ENCODE data around the gene LCLAT1.

The LCLAT1 gene

DNA sequence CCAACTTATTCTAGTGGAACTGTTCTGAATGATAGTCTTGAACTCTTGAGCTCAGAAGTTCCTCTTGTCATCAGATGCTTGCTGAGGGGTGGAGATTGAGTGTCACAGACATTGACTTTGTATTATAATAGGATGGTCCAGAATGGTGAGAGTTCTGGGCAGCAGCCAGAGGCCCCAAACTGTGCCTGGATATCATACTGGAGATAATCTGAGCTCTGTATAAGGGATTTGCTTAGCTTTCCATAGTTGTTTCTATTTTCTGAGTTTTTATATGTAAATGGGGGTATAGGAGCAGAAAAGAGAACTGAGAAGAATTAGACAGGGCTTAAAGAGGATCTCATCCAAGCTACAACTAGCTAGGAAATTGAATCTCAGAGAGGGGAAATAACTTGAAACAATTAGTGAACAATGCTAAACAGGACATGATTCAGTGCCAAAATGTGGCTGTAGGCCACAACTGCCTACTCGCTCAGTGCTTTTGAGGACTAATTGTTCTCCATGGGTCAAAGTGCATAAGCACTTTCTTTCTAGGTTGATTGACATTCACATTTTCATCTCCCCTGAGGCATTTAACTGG lies 10.1 kb upstream of the LCLAT1 start:
- no peak overlapping the region for H3K27ac ChIP-seq (ENCODE audit: insufficient read depth in 1 of 2, low read depth in 1 of 2, low read length in 2 of 2, poor library complexity in 1 of 2, severe bottlenecking in 2 of 2)
- H3K4me1 ChIP-seq (ENCODE audit: control extremely low read depth in 1 of 4, control insufficient read depth in 4 of 4, insufficient read depth in 4 of 4, low read length in 3 of 4): no peaks in the 10 kb centered on the region
- H3K27me3 ChIP-seq (replicated peaks in 2 of 5; ENCODE audit: control insufficient read depth in 4 of 5, insufficient read depth in 5 of 5, low read length in 4 of 5): no peaks in the 10 kb centered on the region
- H3K36me3 ChIP-seq (ENCODE audit: control insufficient read depth in 4 of 4, insufficient read depth in 4 of 4, low read length in 3 of 4): no peaks in the 10 kb centered on the region
- no peak overlapping the region for H3K4me3 ChIP-seq (ENCODE audit: control insufficient read depth in 1 of 7, extremely low read depth in 1 of 7, insufficient read depth in 4 of 7, low read depth in 2 of 7, low read length in 6 of 7)
- H3K9me3 ChIP-seq (ENCODE audit: control extremely low read depth in 1 of 5, control insufficient read depth in 4 of 5, insufficient read depth in 2 of 5, low read depth in 1 of 5, low read length in 4 of 5): no peaks in the 10 kb centered on the region
- DNase-seq: no peak
- ChIA-PET CTCF (interaction anchor here (0.9 kb wide), 1 partner anchor 34 kb away, joined by 3 read pairs; no protein-coding TSS in a partner anchor), POLR2A (interaction anchor here (0.7 kb wide), 1 partner anchor 9 kb away, joined by 3 read pairs; no protein-coding TSS in a partner anchor)
- no CpG with 5 or more reads among the region's 1 CpG for WGBS (ENCODE audit: insufficient coverage)

DNA sequence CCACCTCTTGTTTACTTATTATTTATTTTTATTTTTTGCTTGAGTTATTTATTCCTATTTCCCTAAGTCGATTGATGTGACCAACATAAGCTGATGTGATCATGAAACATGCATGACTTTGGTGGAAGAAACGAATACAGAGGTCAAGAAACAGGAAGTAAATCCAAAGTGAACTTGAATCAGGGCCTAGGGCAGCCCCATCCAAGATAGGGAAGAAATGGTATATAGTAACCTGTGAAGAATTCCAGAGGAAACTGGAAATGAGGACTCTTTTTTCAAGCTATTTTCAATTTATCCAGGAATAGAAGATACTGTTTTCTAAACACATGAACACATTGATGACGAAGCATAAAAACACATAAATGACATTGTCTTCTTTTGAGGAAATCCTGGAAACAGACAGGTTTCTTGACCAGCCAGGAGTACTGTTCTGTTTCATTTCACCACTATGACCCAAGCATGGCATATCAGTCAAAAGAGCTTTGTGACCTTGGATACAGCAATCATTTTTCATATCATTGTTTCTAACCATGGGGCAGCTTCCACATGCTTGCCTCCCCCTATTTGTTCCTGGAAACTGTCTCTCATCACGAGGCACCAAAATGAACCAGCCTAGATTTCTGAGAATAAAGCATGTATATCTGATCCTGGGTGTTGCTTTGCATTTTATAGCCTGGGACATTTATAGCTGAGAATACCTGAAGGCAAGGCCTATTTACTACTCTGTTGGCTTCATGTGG lies 9.1 kb upstream of the LCLAT1 start:
- POLR2A ChIA-PET: interaction anchor here (0.6 kb wide), 1 partner anchor 1197 kb away, joined by 3 read pairs; no protein-coding TSS in a partner anchor
- DNase-seq: no peak
- H3K9me3 ChIP-seq (ENCODE audit: control extremely low read depth in 1 of 5, control insufficient read depth in 4 of 5, insufficient read depth in 2 of 5, low read depth in 1 of 5, low read length in 4 of 5): no peaks in the 10 kb centered on the region
- H3K4me1 ChIP-seq (ENCODE audit: control extremely low read depth in 1 of 4, control insufficient read depth in 4 of 4, insufficient read depth in 4 of 4, low read length in 3 of 4): no peaks in the 10 kb centered on the region
- CTCF ChIA-PET: no interaction called here
- H3K27me3 ChIP-seq (replicated peaks in 2 of 5; ENCODE audit: control insufficient read depth in 4 of 5, insufficient read depth in 5 of 5, low read length in 4 of 5): no peaks in the 10 kb centered on the region
- no peak overlapping the region for H3K27ac ChIP-seq (ENCODE audit: insufficient read depth in 1 of 2, low read depth in 1 of 2, low read length in 2 of 2, poor library complexity in 1 of 2, severe bottlenecking in 2 of 2)
- 95% methylated on average over 2 of the region's 4 CpGs for WGBS (ENCODE audit: insufficient coverage)
- no peak overlapping the region for H3K4me3 ChIP-seq (ENCODE audit: control insufficient read depth in 1 of 7, extremely low read depth in 1 of 7, insufficient read depth in 4 of 7, low read depth in 2 of 7, low read length in 6 of 7)
- H3K36me3 ChIP-seq (ENCODE audit: control insufficient read depth in 4 of 4, insufficient read depth in 4 of 4, low read length in 3 of 4): no peaks in the 10 kb centered on the region

DNA sequence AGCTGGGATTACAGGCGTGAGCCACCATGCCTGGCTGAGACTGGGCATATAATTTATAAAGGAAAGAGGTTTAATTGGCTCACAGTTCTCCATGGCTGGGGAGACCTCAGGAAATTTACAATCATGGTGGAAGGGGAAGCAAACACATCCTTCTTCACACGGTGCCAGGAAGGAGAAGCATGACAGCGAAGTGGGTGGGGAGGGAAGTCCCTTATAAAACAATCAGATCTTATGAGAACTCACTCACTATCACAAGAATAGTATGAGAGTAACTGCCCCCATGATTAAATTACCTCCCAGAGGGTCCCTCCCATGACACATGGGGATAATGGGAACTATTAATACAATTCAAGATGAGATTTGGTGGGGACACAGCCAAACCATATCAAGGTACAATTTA lies 7.8 kb upstream of the LCLAT1 start:
- no peaks in the 10 kb centered on the region for H3K9me3 ChIP-seq (ENCODE audit: control extremely low read depth in 1 of 5, control insufficient read depth in 4 of 5, insufficient read depth in 2 of 5, low read depth in 1 of 5, low read length in 4 of 5)
- no peaks in the 10 kb centered on the region for H3K27me3 ChIP-seq (replicated peaks in 2 of 5; ENCODE audit: control insufficient read depth in 4 of 5, insufficient read depth in 5 of 5, low read length in 4 of 5)
- no peaks in the 10 kb centered on the region for H3K4me1 ChIP-seq (ENCODE audit: control extremely low read depth in 1 of 4, control insufficient read depth in 4 of 4, insufficient read depth in 4 of 4, low read length in 3 of 4)
- POLR2A ChIA-PET: no interaction called here
- no peaks in the 10 kb centered on the region for H3K36me3 ChIP-seq (ENCODE audit: control insufficient read depth in 4 of 4, insufficient read depth in 4 of 4, low read length in 3 of 4)
- no peak overlapping the region for H3K4me3 ChIP-seq (ENCODE audit: control insufficient read depth in 1 of 7, extremely low read depth in 1 of 7, insufficient read depth in 4 of 7, low read depth in 2 of 7, low read length in 6 of 7)
- DNase-seq: no peak
- CTCF ChIA-PET: no interaction called here
- H3K27ac ChIP-seq (ENCODE audit: insufficient read depth in 1 of 2, low read depth in 1 of 2, low read length in 2 of 2, poor library complexity in 1 of 2, severe bottlenecking in 2 of 2): no peak overlapping the region
- WGBS (ENCODE audit: insufficient coverage): 89% methylated on average over 1 of the region's 3 CpGs

DNA sequence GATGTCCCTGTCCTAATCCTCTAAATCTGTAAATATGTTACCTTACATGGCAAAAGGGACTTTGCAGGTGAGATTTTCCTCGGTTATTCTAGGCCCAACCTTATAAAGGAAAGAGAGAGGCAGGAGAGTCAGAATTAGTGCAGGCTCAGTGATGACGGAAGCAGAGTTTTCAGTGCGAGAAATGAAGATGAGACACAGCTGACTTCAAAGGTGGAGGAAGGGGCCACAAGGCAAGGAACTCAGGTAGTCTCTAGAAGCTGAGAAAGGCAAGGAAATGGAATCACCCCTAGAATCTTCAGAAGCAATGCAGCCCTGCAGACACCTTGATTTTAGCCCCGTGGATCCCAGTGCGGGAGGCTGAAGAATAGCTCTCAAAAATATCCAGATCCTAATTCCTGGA lies 7.2 kb upstream of the LCLAT1 start:
- H3K36me3 ChIP-seq (ENCODE audit: control insufficient read depth in 4 of 4, insufficient read depth in 4 of 4, low read length in 3 of 4): no peaks in the 10 kb centered on the region
- no peak overlapping the region for H3K4me3 ChIP-seq (ENCODE audit: control insufficient read depth in 1 of 7, extremely low read depth in 1 of 7, insufficient read depth in 4 of 7, low read depth in 2 of 7, low read length in 6 of 7)
- CTCF ChIA-PET: no interaction called here
- DNase-seq: no peak
- H3K4me1 ChIP-seq (ENCODE audit: control extremely low read depth in 1 of 4, control insufficient read depth in 4 of 4, insufficient read depth in 4 of 4, low read length in 3 of 4): no peaks in the 10 kb centered on the region
- 100% methylated on average over 5 of the region's 5 CpGs for WGBS (ENCODE audit: insufficient coverage)
- POLR2A ChIA-PET: no interaction called here
- H3K9me3 ChIP-seq (ENCODE audit: control extremely low read depth in 1 of 5, control insufficient read depth in 4 of 5, insufficient read depth in 2 of 5, low read depth in 1 of 5, low read length in 4 of 5): no peaks in the 10 kb centered on the region
- no peak overlapping the region for H3K27ac ChIP-seq (ENCODE audit: insufficient read depth in 1 of 2, low read depth in 1 of 2, low read length in 2 of 2, poor library complexity in 1 of 2, severe bottlenecking in 2 of 2)
- H3K27me3 ChIP-seq (replicated peaks in 2 of 5; ENCODE audit: control insufficient read depth in 4 of 5, insufficient read depth in 5 of 5, low read length in 4 of 5): no peaks in the 10 kb centered on the region

GRCh38 chr2:30441023-30441422 lies 6.0 kb upstream of the LCLAT1 start:
- ChIA-PET POLR2A (no interaction called here), CTCF (interaction anchor here (1.3 kb wide), 1 partner anchor 12 kb away, joined by 3 read pairs; no protein-coding TSS in a partner anchor)
- Histone ChIP-seq H3K4me1 (ENCODE audit: control extremely low read depth in 1 of 4, control insufficient read depth in 4 of 4, insufficient read depth in 4 of 4, low read length in 3 of 4) (no peaks in the 10 kb centered on the region), H3K27me3 (replicated peaks in 2 of 5; ENCODE audit: control insufficient read depth in 4 of 5, insufficient read depth in 5 of 5, low read length in 4 of 5) (no peaks in the 10 kb centered on the region), H3K36me3 (ENCODE audit: control insufficient read depth in 4 of 4, insufficient read depth in 4 of 4, low read length in 3 of 4) (no peaks in the 10 kb centered on the region), H3K9me3 (ENCODE audit: control extremely low read depth in 1 of 5, control insufficient read depth in 4 of 5, insufficient read depth in 2 of 5, low read depth in 1 of 5, low read length in 4 of 5) (no peaks in the 10 kb centered on the region), H3K27ac (ENCODE audit: insufficient read depth in 1 of 2, low read depth in 1 of 2, low read length in 2 of 2, poor library complexity in 1 of 2, severe bottlenecking in 2 of 2) (no peak overlapping the region), H3K4me3 (ENCODE audit: control insufficient read depth in 1 of 7, extremely low read depth in 1 of 7, insufficient read depth in 4 of 7, low read depth in 2 of 7, low read length in 6 of 7) (no peak overlapping the region)
- DNase-seq: no peak
- 100% methylated on average over 2 of the region's 7 CpGs for WGBS (ENCODE audit: insufficient coverage)

GRCh38 chr2:30443081-30443480 lies 4.0 kb upstream of the LCLAT1 start:
- CTCF ChIA-PET: no interaction called here
- DNase-seq: peak in 2 of 3 donors; percentile 20 to 64
- Histone ChIP-seq H3K4me1 (ENCODE audit: control extremely low read depth in 1 of 4, control insufficient read depth in 4 of 4, insufficient read depth in 4 of 4, low read length in 3 of 4) (peaks cover 0 to 17% (median 9%) of the 10 kb centered on the region in 4 experiments), H3K9me3 (ENCODE audit: control extremely low read depth in 1 of 5, control insufficient read depth in 4 of 5, insufficient read depth in 2 of 5, low read depth in 1 of 5, low read length in 4 of 5) (no peaks in the 10 kb centered on the region), H3K27ac (ENCODE audit: insufficient read depth in 1 of 2, low read depth in 1 of 2, low read length in 2 of 2, poor library complexity in 1 of 2, severe bottlenecking in 2 of 2) (no peak overlapping the region), H3K4me3 (ENCODE audit: control insufficient read depth in 1 of 7, extremely low read depth in 1 of 7, insufficient read depth in 4 of 7, low read depth in 2 of 7, low read length in 6 of 7) (no peak overlapping the region), H3K36me3 (ENCODE audit: control insufficient read depth in 4 of 4, insufficient read depth in 4 of 4, low read length in 3 of 4) (no peaks in the 10 kb centered on the region), H3K27me3 (replicated peaks in 2 of 5; ENCODE audit: control insufficient read depth in 4 of 5, insufficient read depth in 5 of 5, low read length in 4 of 5) (no peaks in the 10 kb centered on the region)
- POLR2A ChIA-PET: no interaction called here

DNA sequence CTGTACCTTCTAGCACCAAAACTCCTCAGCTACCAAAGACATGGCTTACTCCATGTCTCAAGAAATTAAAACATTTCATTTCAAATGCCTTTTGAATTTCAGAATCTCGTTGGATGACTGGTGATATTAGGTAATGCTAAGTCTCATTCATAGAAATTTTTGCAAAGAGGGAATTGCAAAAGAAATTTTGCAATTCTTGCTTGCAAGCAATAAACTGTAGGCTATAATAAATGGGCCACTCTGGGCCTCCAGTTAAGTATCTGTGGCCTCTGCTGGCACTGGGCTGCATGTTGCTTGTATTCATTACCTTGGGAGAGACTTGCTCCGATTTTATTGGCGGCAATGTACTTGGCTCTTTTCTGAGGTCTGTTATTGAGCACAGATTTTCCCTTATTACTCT lies 2.8 kb upstream of the LCLAT1 start:
- H3K4me1 ChIP-seq (ENCODE audit: control extremely low read depth in 1 of 4, control insufficient read depth in 4 of 4, insufficient read depth in 4 of 4, low read length in 3 of 4): peaks cover 0 to 21% (median 9%) of the 10 kb centered on the region in 4 experiments
- H3K27me3 ChIP-seq (replicated peaks in 2 of 5; ENCODE audit: control insufficient read depth in 4 of 5, insufficient read depth in 5 of 5, low read length in 4 of 5): no peaks in the 10 kb centered on the region
- no peak overlapping the region for H3K27ac ChIP-seq (ENCODE audit: insufficient read depth in 1 of 2, low read depth in 1 of 2, low read length in 2 of 2, poor library complexity in 1 of 2, severe bottlenecking in 2 of 2)
- H3K9me3 ChIP-seq (ENCODE audit: control extremely low read depth in 1 of 5, control insufficient read depth in 4 of 5, insufficient read depth in 2 of 5, low read depth in 1 of 5, low read length in 4 of 5): no peaks in the 10 kb centered on the region
- ChIA-PET POLR2A (no interaction called here), CTCF (interaction anchor here (1.6 kb wide), 1 partner anchor 236 kb away, joined by 4 read pairs; no protein-coding TSS in a partner anchor)
- no peaks in the 10 kb centered on the region for H3K36me3 ChIP-seq (ENCODE audit: control insufficient read depth in 4 of 4, insufficient read depth in 4 of 4, low read length in 3 of 4)
- DNase-seq: no peak
- no CpG with 5 or more reads among the region's 3 CpGs for whole genome bisulfite sequencing (ENCODE audit: insufficient coverage)
- H3K4me3 ChIP-seq (ENCODE audit: control insufficient read depth in 1 of 7, extremely low read depth in 1 of 7, insufficient read depth in 4 of 7, low read depth in 2 of 7, low read length in 6 of 7): no peak overlapping the region

All from common myeloid progenitor, CD34-positive (primary cell).